MM.1S (cell line): ENCODE measurements around the gene UCP3.

Experiments
- DNase-seq: peaks from one replicate; pipeline ENCODE4 v3.0.0-alpha.2; 2015
- H2AFZ ChIP-seq: fragments of 300-600 bp; sonication (generic); 2 replicates; pipeline ENCODE4 v1.6.0; 2016; ENCODE audit warnings: antibody characterized with exemption, low read length
- H3F3A ChIP-seq: fragments of 300-600 bp; sonication (generic); 2 replicates; pipeline ENCODE4 v1.6.1; 2016; ENCODE audit warnings: mild to moderate bottlenecking, antibody characterized with exemption, low read length, moderate library complexity, mixed read lengths; ENCODE audit not compliant: insufficient read depth
- H3K27ac ChIP-seq: fragments of 300-600 bp; sonication (generic); 2 replicates; pipeline ENCODE4 v1.5.1; 2016; ENCODE audit warnings: mild to moderate bottlenecking, low read length
- H3K27me3 ChIP-seq: fragments of 300-600 bp; sonication (generic); replicated peaks from 2 replicates; pipeline ENCODE4 v1.6.0; 2016; ENCODE audit warnings: low read length; ENCODE audit not compliant: insufficient read depth
- H3K36me3 ChIP-seq: fragments of 300-600 bp; sonication (generic); replicated peaks from 2 replicates; pipeline ENCODE4 v1.6.1; 2016; ENCODE audit warnings: mild to moderate bottlenecking, low read length, mixed read lengths; ENCODE audit not compliant: insufficient read depth
- H3K4me1 ChIP-seq: fragments of 300-600 bp; sonication (generic); 2 replicates; pipeline ENCODE4 v1.6.1; 2016; ENCODE audit warnings: low read length, mixed read lengths
- H3K4me2 ChIP-seq: fragments of 300-600 bp; sonication (generic); 2 replicates; pipeline ENCODE4 v1.6.0; 2016; ENCODE audit warnings: low read depth, low read length
- H3K4me3 ChIP-seq: fragments of 300-600 bp; sonication (generic); 2 replicates; pipeline ENCODE4 v1.5.1; 2016; ENCODE audit warnings: low read length, mixed read lengths
- H3K79me2 ChIP-seq: fragments of 300-600 bp; sonication (generic); 2 replicates; pipeline ENCODE4 v1.6.1; 2016; ENCODE audit warnings: mixed run types, low read length, mixed read lengths
- H3K9ac ChIP-seq: fragments of 300-600 bp; sonication (generic); 2 replicates; pipeline ENCODE4 v1.6.1; 2016; ENCODE audit warnings: low read length, mixed read lengths
- H3K9me2 ChIP-seq: fragments of 300-600 bp; sonication (generic); replicated peaks from 2 replicates; pipeline ENCODE4 v1.6.1; 2016; ENCODE audit warnings: mild to moderate bottlenecking, low read length, mixed read lengths; ENCODE audit not compliant: insufficient read depth
- H3K9me3 ChIP-seq: fragments of 300-600 bp; sonication (generic); replicated peaks from 2 replicates; pipeline ENCODE4 v1.6.1; 2016; ENCODE audit warnings: mild to moderate bottlenecking, low read length, mixed read lengths; ENCODE audit not compliant: insufficient read depth
- H4K20me1 ChIP-seq: fragments of 300-600 bp; sonication (generic); 2 replicates; pipeline ENCODE4 v1.6.1; 2016; ENCODE audit warnings: mild to moderate bottlenecking, low read length, moderate library complexity, mixed read lengths; ENCODE audit not compliant: insufficient read depth
- EZH2 ChIP-seq: fragments of 300-600 bp; sonication (generic); optimal IDR thresholded peaks from 2 replicates; pipeline ENCODE3; 2017; ENCODE audit warnings: low read depth, mild to moderate bottlenecking, antibody characterized with exemption, low read length, mixed read lengths
- EZH2phosphoT487 ChIP-seq: fragments of 300-600 bp; sonication (generic); IDR thresholded peaks from 2 replicates; pipeline ENCODE4 v1.6.1; 2018; ENCODE audit warnings: antibody characterized with exemption, low read length
- TF ChIP-seq, protein P1 (sequence below): fragments of 300-600 bp; sonication (generic); IDR thresholded peaks from 2 replicates; pipeline ENCODE4 v1.5.1; 2016; ENCODE audit warnings: antibody characterized with exemption, low read length, mixed read lengths

Gene UCP3

DNA sequence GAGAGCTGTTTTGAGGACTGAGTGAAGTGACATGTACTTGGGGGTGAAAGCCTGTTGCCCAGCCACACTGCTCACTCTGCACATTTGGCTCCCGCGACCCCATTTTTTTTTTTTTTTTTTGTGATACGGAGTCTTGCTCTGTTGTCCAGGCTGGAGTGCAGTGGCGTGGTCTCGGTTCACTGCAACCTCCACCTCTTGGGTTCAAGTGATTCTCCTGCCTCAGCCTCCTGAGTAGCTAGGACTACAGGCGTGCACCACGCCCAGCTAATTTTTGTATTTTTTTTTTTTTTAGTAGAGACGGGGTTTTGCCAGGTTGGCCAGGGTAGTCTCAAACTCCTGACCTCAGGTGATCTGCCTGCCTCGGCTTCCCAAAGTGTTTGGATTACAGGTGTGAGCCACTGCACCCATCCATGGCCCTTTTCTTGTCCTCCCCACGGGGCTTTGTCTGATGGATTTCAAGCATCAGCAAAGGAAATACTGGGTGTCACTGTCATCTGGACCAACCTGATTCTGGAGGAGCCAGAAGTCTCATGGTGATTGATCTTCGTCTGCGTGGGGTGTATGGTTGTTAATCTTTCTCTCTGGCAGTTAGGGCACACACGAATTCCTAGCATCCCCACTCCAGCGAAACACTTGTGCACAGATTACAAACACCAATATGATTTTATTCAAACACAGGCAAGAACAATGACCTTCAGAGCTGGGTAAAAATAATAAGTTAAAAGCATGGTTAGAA is 3.4 kb upstream of the UCP3 start:
- H3K4me2 ChIP-seq: no peak overlapping the region
- no peak overlapping the region for H3K9ac ChIP-seq
- no peaks in the 10 kb centered on the region for H3K9me3 ChIP-seq
- H3F3A ChIP-seq: peaks cover 13% of the 10 kb centered on the region
- no peaks in the 10 kb centered on the region for H3K9me2 ChIP-seq
- H4K20me1 ChIP-seq: no peaks in the 10 kb centered on the region
- H3K4me1 ChIP-seq: peaks cover 19% of the 10 kb centered on the region
- DNase-seq: no peak
- TF ChIP-seq, protein P1, sequence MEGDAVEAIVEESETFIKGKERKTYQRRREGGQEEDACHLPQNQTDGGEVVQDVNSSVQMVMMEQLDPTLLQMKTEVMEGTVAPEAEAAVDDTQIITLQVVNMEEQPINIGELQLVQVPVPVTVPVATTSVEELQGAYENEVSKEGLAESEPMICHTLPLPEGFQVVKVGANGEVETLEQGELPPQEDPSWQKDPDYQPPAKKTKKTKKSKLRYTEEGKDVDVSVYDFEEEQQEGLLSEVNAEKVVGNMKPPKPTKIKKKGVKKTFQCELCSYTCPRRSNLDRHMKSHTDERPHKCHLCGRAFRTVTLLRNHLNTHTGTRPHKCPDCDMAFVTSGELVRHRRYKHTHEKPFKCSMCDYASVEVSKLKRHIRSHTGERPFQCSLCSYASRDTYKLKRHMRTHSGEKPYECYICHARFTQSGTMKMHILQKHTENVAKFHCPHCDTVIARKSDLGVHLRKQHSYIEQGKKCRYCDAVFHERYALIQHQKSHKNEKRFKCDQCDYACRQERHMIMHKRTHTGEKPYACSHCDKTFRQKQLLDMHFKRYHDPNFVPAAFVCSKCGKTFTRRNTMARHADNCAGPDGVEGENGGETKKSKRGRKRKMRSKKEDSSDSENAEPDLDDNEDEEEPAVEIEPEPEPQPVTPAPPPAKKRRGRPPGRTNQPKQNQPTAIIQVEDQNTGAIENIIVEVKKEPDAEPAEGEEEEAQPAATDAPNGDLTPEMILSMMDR: no peak
- no peak for TF ChIP-seq EZH2
- no peak for TF ChIP-seq EZH2phosphoT487
- no peak overlapping the region for H3K4me3 ChIP-seq
- no peaks in the 10 kb centered on the region for H3K79me2 ChIP-seq
- no peaks in the 10 kb centered on the region for H3K36me3 ChIP-seq
- no peak overlapping the region for H3K27ac ChIP-seq
- no peaks in the 10 kb centered on the region for H3K27me3 ChIP-seq
- no peak overlapping the region for H2AFZ ChIP-seq

DNA sequence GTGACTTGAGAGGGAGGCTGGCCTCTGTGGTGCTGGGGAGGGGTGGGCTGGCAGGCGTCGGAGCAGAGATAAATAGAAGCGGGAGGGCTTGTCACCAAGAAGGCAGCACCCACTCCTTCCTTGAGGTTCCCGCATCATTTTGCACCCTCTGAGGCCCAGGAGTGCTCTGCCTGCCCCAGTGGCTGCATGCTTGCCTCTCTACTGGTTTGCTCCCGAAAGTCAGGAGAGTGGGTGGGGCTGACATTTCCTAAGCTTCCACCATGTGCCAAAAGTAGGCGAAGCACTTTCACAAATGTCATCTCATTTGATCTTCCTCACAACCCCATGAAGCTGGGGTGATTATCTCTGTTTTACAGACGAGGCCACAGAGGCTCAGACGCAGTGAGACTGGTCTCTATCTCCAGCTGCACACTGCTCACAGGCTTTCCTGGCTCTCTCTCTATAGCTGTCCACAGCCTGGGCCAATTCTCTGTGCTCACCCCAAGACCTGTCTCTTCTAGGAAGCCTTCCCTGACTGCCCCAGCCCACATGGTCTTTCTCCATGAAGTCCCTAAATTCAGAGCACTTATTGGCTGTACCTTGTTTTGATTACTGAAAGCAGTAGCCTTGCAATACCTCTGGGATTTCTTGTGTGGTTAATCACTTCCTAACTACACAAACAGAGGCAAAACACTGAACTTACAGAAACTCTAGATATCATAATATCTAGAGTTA is 2.6 kb upstream of the UCP3 start:
- Histone ChIP-seq H3K9me3 (no peaks in the 10 kb centered on the region), H3K9me2 (no peaks in the 10 kb centered on the region), H4K20me1 (no peaks in the 10 kb centered on the region), H3K9ac (no peak overlapping the region), H3K4me2 (no peak overlapping the region), H3K27ac (no peak overlapping the region), H2AFZ (no peak overlapping the region), H3K4me3 (no peak overlapping the region), H3K36me3 (no peaks in the 10 kb centered on the region), H3F3A (peaks cover 13% of the 10 kb centered on the region), H3K79me2 (no peaks in the 10 kb centered on the region), H3K4me1 (peaks cover 19% of the 10 kb centered on the region), H3K27me3 (no peaks in the 10 kb centered on the region)
- TF ChIP-seq EZH2 (no peak), EZH2phosphoT487 (no peak)
- TF ChIP-seq, protein P1: no peak
- no peak for DNase-seq

DNA sequence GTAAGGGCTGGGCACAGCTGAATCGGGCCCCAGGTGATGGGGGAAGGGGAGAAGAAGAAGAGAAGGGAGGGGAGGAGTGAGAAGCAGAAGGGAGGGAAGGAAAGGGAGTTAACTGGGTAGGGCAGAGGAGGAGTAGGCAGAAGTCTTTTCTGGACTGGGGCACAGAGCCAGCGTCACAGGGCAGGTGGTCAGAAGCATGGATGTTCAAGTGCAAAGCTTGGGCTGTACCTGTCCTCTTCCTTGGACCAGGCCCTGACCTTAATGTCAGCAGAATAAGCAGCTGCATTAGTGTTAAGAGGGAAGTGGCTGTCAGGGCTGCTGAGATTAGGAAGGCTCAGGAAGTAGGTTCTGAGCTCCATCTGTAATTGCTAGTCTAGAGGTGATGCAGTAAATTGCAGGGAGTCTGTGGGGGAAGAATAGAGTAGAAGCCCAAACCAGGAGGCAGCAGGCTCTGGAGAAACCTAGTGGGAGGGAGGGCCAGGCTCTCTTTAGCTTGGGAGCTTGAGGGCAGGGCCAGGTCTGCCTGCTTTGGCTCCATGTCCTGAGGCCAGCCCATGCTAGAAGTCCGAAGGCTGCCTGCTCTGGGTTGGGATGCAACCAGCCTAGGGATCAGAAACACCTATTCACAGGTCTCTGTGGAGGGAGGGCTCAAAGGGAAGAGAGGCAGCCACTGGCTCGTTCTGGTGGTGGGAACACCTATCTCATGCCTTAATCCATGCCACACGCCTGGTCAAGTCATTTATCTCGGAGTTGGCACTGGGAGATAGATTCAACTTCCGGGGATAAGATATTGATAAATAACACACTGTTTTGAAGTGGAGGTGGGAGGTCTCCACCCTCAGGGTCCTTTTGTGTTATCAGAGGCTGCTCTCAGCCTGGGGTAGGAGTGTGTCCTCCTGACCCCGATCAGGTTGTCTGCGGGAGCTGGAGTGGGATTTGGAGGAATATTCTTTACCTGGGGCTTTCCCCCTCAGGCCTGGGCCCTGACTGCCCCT is 1.7 kb upstream of the UCP3 start:
- H2AFZ ChIP-seq: no peak overlapping the region
- peaks cover 13% of the 10 kb centered on the region for H3F3A ChIP-seq
- H3K9me2 ChIP-seq: no peaks in the 10 kb centered on the region
- H4K20me1 ChIP-seq: no peaks in the 10 kb centered on the region
- H3K9ac ChIP-seq: no peak overlapping the region
- TF ChIP-seq EZH2phosphoT487 (no peak), EZH2 (no peak)
- TF ChIP-seq, protein P1: no peak
- DNase-seq: no peak
- H3K4me2 ChIP-seq: no peak overlapping the region
- H3K79me2 ChIP-seq: no peaks in the 10 kb centered on the region
- H3K27ac ChIP-seq: no peak overlapping the region
- no peaks in the 10 kb centered on the region for H3K27me3 ChIP-seq
- H3K4me3 ChIP-seq: no peak overlapping the region
- H3K36me3 ChIP-seq: no peaks in the 10 kb centered on the region
- no peaks in the 10 kb centered on the region for H3K9me3 ChIP-seq
- H3K4me1 ChIP-seq: peaks cover 18% of the 10 kb centered on the region
